HEK293 (cell line): ENCODE results near the gene ZNF22.

ENCODE experiments used
- CTCF ChIA-PET: fragments of 350-600 bp; formaldehyde crosslinking; extraction: SDS; loops from one replicate; lab custom pipeline; 2021; ENCODE audit warnings: antibody characterized with exemption; lab: Yijun Ruan, JAX
- POLR2A ChIA-PET: fragments of 300-600 bp; formaldehyde crosslinking; extraction: SDS; loops from one replicate; lab custom pipeline; 2020; ENCODE audit warnings: antibody characterized with exemption, inconsistent platforms; lab: Yijun Ruan, JAX
- H3K27ac ChIP-seq: fragments of 200-500 bp; sonication (Bioruptor generic); 2 replicates; pipeline ENCODE4 v1.5.1; 2014; ENCODE audit warnings: low read depth, low read length, control low read depth, inconsistent platforms; ENCODE audit errors: extremely low read depth
- H3K36me3 ChIP-seq, 2 experiments: fragments of 200-500 bp in 1 of 2; sonication (Bioruptor generic) in 1 of 2; 1 replicate in 1 of 2; 2 replicates in 1 of 2; pipeline ENCODE4 v1.5.1; 2014 to 2017; ENCODE audit warnings: inconsistent platforms in 2 of 2, low read length in 2 of 2; ENCODE audit not compliant: control insufficient read depth in 2 of 2, insufficient read depth in 1 of 2
- H3K4me1 ChIP-seq: fragments of 200-500 bp; sonication (Bioruptor generic); 2 replicates; pipeline ENCODE4 v1.5.1; 2014; ENCODE audit warnings: mild to moderate bottlenecking, low read length, inconsistent platforms; ENCODE audit not compliant: control insufficient read depth, insufficient read depth
- H3K4me3 ChIP-seq: 2 replicates; pipeline ENCODE4 v1.5.1; 2011; ENCODE audit warnings: low read depth, mild to moderate bottlenecking, control low read depth, low read length, moderate library complexity
- H3K9me3 ChIP-seq: fragments of 200-500 bp; sonication (Bioruptor generic); 2 replicates; pipeline ENCODE4 v1.5.1; 2014; ENCODE audit warnings: low read depth, low read length, inconsistent platforms; ENCODE audit not compliant: control insufficient read depth, insufficient read depth
- GLI2 ChIP-seq: fragments of 450-650 bp; formaldehyde crosslinking; IDR thresholded peaks from 2 replicates; pipeline ENCODE4; 2017; ENCODE audit warnings: missing biosample characterization, missing genetic modification characterization, low read depth, borderline replicate concordance
- KLF9 ChIP-seq: fragments of 450-650 bp; formaldehyde crosslinking; IDR thresholded peaks from 2 replicates; pipeline ENCODE4 v1.5.1; 2016; ENCODE audit warnings: missing biosample characterization, missing genetic modification characterization, low read depth
- OSR2 ChIP-seq: fragments of 450-650 bp; formaldehyde crosslinking; IDR thresholded peaks from 2 replicates; pipeline ENCODE4 v1.5.1; 2016; ENCODE audit warnings: missing biosample characterization, missing genetic modification characterization
- PRDM1 ChIP-seq: fragments of 450-650 bp; formaldehyde crosslinking; IDR thresholded peaks from 2 replicates; pipeline ENCODE4; 2016; ENCODE audit warnings: missing biosample characterization, missing genetic modification characterization
- SETDB1 ChIP-seq: IDR thresholded peaks from one replicate; pipeline ENCODE4 v1.6.1; 2017; ENCODE audit warnings: mild to moderate bottlenecking, low read length, moderate library complexity, mixed read lengths; ENCODE audit not compliant: insufficient read length
- WT1 ChIP-seq: fragments of 450-650 bp; formaldehyde crosslinking; IDR thresholded peaks from 2 replicates; pipeline ENCODE4 v1.5.1; 2016; ENCODE audit warnings: missing biosample characterization, missing genetic modification characterization
- ZIC2 ChIP-seq: fragments of 450-650 bp; formaldehyde crosslinking; IDR thresholded peaks from 2 replicates; pipeline ENCODE4 v1.5.1; 2016; ENCODE audit warnings: missing biosample characterization, missing genetic modification characterization
- ZNF155 ChIP-seq: fragments of 450-650 bp; formaldehyde crosslinking; IDR thresholded peaks from 2 replicates; pipeline ENCODE4 v1.5.1; 2016; ENCODE audit warnings: missing biosample characterization, missing genetic modification characterization
- ZNF16 ChIP-seq: fragments of 450-650 bp; formaldehyde crosslinking; IDR thresholded peaks from 2 replicates; pipeline ENCODE4 v1.5.1; 2016; ENCODE audit warnings: low read depth, missing biosample characterization, missing genetic modification characterization
- ZNF175 ChIP-seq: fragments of 450-650 bp; formaldehyde crosslinking; IDR thresholded peaks from 2 replicates; pipeline ENCODE4 v1.5.1; 2016; ENCODE audit warnings: missing biosample characterization, missing genetic modification characterization
- ZNF211 ChIP-seq: fragments of 450-650 bp; formaldehyde crosslinking; IDR thresholded peaks from 2 replicates; pipeline ENCODE4 v1.5.1; 2016; ENCODE audit warnings: low read depth, missing biosample characterization, missing genetic modification characterization
- ZNF223 ChIP-seq: fragments of 450-650 bp; formaldehyde crosslinking; IDR thresholded peaks from 2 replicates; pipeline ENCODE4 v1.5.1; 2016; ENCODE audit warnings: missing biosample characterization, missing genetic modification characterization
- ZNF404 ChIP-seq: fragments of 450-650 bp; formaldehyde crosslinking; IDR thresholded peaks from 2 replicates; pipeline ENCODE4 v1.5.1; 2017; ENCODE audit warnings: missing biosample characterization, missing genetic modification characterization
- ZNF48 ChIP-seq: fragments of 450-650 bp; formaldehyde crosslinking; IDR thresholded peaks from 2 replicates; pipeline ENCODE4 v1.5.1; 2016; ENCODE audit warnings: missing biosample characterization, missing genetic modification characterization
- ZNF501 ChIP-seq: fragments of 450-650 bp; formaldehyde crosslinking; IDR thresholded peaks from 2 replicates; pipeline ENCODE4 v1.5.1; 2016; ENCODE audit warnings: missing biosample characterization, missing genetic modification characterization
- ZNF585B ChIP-seq: fragments of 450-650 bp; formaldehyde crosslinking; IDR thresholded peaks from 2 replicates; pipeline ENCODE4 v1.5.1; 2016; ENCODE audit warnings: missing biosample characterization, missing genetic modification characterization
- ZNF623 ChIP-seq: fragments of 450-650 bp; formaldehyde crosslinking; IDR thresholded peaks from 2 replicates; pipeline ENCODE4 v1.5.1; 2016; ENCODE audit warnings: missing biosample characterization, missing genetic modification characterization
- ZNF776 ChIP-seq: fragments of 450-650 bp; formaldehyde crosslinking; IDR thresholded peaks from 2 replicates; pipeline ENCODE4 v1.5.0; 2017; ENCODE audit warnings: missing biosample characterization, missing genetic modification characterization, borderline replicate concordance
- ZXDB ChIP-seq: fragments of 450-650 bp; formaldehyde crosslinking; IDR thresholded peaks from 2 replicates; pipeline ENCODE4 v1.5.1; 2016; ENCODE audit warnings: missing biosample characterization, missing genetic modification characterization
- TF ChIP-seq, protein P1 (sequence below): fragments of 450-650 bp; formaldehyde crosslinking; IDR thresholded peaks from 2 replicates; pipeline ENCODE4 v1.5.1; 2016; ENCODE audit warnings: missing biosample characterization, missing genetic modification characterization
- TF ChIP-seq, protein P2 (sequence below): fragments of 450-650 bp; formaldehyde crosslinking; IDR thresholded peaks from 2 replicates; pipeline ENCODE4 v1.5.1; 2016; ENCODE audit warnings: missing biosample characterization, missing genetic modification characterization
- TF ChIP-seq, protein P3 (sequence below): fragments of 450-650 bp; formaldehyde crosslinking; IDR thresholded peaks from 2 replicates; pipeline ENCODE4 v1.5.1; 2017; ENCODE audit warnings: missing biosample characterization, mild to moderate bottlenecking, missing genetic modification characterization, moderate library complexity
- TF ChIP-seq, protein P4 (sequence below): fragments of 450-650 bp; formaldehyde crosslinking; IDR thresholded peaks from 2 replicates; pipeline ENCODE4 v1.5.1; 2016; ENCODE audit warnings: missing biosample characterization, missing genetic modification characterization

The ZNF22 gene

DNA sequence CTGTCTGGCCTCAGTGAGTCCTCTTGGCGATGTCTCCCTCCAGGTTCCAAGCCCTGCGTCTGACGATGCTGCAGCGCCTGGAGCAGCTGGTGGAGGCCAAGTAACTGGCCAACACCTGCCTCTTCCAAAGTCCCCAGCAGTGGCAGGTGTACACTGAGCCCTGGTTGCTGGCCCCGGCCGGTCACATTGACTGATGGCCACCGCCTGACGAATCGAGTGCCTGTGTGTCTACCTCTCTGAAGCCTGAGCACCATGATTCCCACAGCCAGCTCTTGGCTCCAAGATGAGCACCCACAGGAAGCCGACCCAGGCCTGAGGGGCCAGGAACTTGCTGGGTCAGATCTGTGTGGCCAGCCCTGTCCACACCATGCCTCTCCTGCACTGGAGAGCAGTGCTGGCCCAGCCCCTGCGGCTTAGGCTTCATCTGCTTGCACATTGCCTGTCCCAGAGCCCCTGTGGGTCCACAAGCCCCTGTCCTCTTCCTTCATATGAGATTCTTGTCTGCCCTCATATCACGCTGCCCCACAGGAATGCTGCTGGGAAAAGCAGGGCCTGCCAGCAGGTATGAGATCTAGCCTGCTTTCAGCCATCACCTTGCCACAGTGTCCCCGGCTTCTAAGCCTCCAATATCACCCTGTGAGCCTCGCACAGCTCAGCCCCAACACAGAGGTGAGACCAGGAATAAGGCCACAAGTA lies 7.3 kb upstream of the ZNF22 start (continued):
- TF ChIP-seq SETDB1, result no peak
- TF ChIP-seq, protein P1, sequence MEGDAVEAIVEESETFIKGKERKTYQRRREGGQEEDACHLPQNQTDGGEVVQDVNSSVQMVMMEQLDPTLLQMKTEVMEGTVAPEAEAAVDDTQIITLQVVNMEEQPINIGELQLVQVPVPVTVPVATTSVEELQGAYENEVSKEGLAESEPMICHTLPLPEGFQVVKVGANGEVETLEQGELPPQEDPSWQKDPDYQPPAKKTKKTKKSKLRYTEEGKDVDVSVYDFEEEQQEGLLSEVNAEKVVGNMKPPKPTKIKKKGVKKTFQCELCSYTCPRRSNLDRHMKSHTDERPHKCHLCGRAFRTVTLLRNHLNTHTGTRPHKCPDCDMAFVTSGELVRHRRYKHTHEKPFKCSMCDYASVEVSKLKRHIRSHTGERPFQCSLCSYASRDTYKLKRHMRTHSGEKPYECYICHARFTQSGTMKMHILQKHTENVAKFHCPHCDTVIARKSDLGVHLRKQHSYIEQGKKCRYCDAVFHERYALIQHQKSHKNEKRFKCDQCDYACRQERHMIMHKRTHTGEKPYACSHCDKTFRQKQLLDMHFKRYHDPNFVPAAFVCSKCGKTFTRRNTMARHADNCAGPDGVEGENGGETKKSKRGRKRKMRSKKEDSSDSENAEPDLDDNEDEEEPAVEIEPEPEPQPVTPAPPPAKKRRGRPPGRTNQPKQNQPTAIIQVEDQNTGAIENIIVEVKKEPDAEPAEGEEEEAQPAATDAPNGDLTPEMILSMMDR (tag by site-specific recombination), result no peak
- no peak for TF ChIP-seq GLI2
- no peak for TF ChIP-seq ZNF501 (tag by site-specific recombination)
- TF ChIP-seq OSR2, result no peak
- no peak for TF ChIP-seq PRDM1
- TF ChIP-seq, all 188 proteins: peak for 0

DNA sequence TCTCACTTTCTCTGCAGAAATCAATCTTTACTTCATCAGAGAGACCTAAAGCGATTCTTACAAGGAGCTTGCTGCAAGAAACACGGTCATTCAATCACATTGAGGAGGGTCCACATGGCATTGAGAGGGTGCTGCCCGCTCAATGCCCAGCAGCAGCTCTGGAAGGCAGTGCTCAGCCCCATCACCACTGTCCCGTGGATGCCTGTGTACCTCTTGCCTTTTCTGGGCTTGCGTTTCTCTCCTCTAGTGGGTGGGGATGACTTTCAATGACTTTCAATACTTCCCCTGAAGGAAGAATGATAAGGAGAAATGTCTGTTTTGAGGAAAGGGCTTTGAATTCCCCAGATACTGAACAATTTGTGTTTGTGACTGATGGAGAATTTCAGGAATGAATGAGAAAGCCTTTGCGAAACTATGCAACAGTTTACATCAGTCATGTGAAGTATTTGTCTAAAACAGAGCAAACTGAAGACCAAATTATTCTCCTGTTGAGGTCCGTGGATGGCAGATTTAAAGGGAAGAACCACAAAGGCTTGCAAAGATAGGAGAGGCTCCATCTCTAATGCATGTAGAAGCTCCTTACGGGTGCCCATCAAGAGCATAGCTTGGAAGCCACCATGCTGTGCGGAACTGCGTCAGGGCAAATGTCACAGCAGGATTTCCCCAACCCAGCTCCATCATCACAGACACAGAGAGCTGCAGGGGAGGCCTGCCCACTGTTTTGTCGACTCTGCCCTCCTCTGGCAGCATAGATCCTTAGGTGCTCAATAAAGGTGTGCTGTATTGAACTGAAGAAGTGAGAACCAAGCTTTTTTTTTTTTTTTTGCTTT lies 6.6 kb upstream of the ZNF22 start:
- POLR2A ChIA-PET, result interaction anchor here (1.0 kb wide), 1 partner anchor 53 kb away, joined by 6 read pairs; no protein-coding TSS in a partner anchor
- CTCF ChIA-PET, result interaction anchor here (0.6 to 1.7 kb wide), 6 partner anchors 31 to 189 kb away, joined by 3 to 8 read pairs (median 5); no protein-coding TSS in a partner anchor
- no peak overlapping the region for H3K27ac ChIP-seq

DNA sequence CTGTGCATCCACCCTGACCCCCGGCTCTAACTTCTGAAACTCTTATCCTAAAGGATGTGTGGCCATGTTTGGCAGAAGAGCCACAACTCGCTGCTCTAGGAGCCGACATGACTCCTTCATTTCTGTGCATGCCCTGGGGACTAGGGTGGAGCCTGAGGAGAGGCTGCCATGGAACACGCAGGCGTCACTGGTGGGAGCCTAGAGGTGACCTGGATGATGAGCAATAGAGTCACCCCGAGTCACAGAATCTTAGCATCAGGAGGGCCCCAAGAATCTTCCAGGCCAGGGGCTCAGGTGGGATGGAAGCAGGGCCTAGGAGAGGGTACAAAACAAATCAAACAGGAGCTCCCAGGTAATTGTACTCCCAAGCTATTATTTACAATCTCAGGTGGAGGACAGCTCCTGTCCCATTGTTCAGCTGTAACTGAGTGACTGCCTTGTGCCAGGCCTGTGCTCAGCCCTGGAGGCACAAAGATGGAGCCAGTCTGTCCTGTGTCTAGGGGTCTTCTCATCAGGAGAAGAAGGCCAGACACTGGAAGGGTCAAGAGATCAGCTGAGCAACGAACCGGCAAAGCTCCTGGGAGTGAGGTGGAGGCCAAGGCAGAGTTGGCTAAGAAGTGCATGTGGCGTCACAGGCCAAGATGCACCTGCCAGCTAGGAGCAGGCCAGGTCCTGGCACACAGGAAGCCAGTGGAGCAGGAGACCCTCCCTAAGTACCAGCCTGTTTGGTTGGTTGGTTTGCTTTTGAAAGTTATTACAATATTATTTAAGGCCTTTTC lies 5.8 kb upstream of the ZNF22 start:
- ChIA-PET POLR2A (interaction anchor here (1.0 to 2.1 kb wide), 2 partner anchors 16 to 54 kb away, joined by 6 to 10 read pairs; partner anchors contain the start of gene DEPP1), CTCF (interaction anchor here (0.6 to 1.7 kb wide), 8 partner anchors 13 to 1501 kb away, joined by 3 to 8 read pairs (median 4); no protein-coding TSS in a partner anchor)
- Histone ChIP-seq H3K9me3 (no peaks in the 10 kb centered on the region), H3K4me1 (0 out of 2 replicates have a peak, but pooled peaks cover 3% of the 10 kb centered on the region), H3K36me3 (peaks cover 0 to 10% of the 10 kb centered on the region in 2 experiments; a peak in 1 of 3 replicates), H3K27ac (no peak overlapping the region), H3K4me3 (no peak overlapping the region)
- no peak for TF ChIP-seq KLF9 (tag by site-specific recombination)
- no peak for TF ChIP-seq ZNF16
- no peak for TF ChIP-seq ZNF155
- TF ChIP-seq, protein P2, sequence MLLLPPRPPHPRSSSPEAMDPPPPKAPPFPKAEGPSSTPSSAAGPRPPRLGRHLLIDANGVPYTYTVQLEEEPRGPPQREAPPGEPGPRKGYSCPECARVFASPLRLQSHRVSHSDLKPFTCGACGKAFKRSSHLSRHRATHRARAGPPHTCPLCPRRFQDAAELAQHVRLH (tag by site-specific recombination), result no peak
- no peak for TF ChIP-seq ZXDB (tag by site-specific recombination)
- TF ChIP-seq ZNF776 (tag by site-specific recombination), result no peak
- TF ChIP-seq, protein P3, sequence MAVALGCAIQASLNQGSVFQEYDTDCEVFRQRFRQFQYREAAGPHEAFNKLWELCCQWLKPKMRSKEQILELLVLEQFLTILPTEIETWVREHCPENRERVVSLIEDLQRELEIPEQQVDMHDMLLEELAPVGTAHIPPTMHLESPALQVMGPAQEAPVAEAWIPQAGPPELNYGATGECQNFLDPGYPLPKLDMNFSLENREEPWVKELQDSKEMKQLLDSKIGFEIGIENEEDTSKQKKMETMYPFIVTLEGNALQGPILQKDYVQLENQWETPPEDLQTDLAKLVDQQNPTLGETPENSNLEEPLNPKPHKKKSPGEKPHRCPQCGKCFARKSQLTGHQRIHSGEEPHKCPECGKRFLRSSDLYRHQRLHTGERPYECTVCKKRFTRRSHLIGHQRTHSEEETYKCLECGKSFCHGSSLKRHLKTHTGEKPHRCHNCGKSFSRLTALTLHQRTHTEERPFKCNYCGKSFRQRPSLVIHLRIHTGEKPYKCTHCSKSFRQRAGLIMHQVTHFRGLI (tag by site-specific recombination), result no peak
- no peak for TF ChIP-seq ZNF404 (tag by site-specific recombination)
- TF ChIP-seq WT1 (tag by site-specific recombination), result no peak
- TF ChIP-seq ZNF211, result no peak
- TF ChIP-seq ZNF585B (tag by site-specific recombination), result no peak
- TF ChIP-seq ZNF48 (tag by site-specific recombination), result no peak
- TF ChIP-seq, protein P4, sequence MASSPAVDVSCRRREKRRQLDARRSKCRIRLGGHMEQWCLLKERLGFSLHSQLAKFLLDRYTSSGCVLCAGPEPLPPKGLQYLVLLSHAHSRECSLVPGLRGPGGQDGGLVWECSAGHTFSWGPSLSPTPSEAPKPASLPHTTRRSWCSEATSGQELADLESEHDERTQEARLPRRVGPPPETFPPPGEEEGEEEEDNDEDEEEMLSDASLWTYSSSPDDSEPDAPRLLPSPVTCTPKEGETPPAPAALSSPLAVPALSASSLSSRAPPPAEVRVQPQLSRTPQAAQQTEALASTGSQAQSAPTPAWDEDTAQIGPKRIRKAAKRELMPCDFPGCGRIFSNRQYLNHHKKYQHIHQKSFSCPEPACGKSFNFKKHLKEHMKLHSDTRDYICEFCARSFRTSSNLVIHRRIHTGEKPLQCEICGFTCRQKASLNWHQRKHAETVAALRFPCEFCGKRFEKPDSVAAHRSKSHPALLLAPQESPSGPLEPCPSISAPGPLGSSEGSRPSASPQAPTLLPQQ (tag by site-specific recombination), result no peak
- TF ChIP-seq ZNF623 (tag by site-specific recombination), result no peak
- no peak for TF ChIP-seq ZNF175 (tag by site-specific recombination)

More for the DNA sequence above, 6.6 kb upstream of the ZNF22 start:
- no peak overlapping the region for H3K4me3 ChIP-seq
- TF ChIP-seq ZIC2 (tag by site-specific recombination) (peak; percentile 93), ZNF223 (tag by site-specific recombination) (no peak)
- no peaks in the 10 kb centered on the region for H3K9me3 ChIP-seq
- H3K4me1 ChIP-seq, result 0 out of 2 replicates have a peak, but pooled peaks cover 3% of the 10 kb centered on the region
- H3K36me3 ChIP-seq, result peaks cover 0 to 10% of the 10 kb centered on the region in 2 experiments; a peak in 1 of 3 replicates
